ENCODE measurements around the gene LRRC4C. TPM values are rescaled to one million over a fixed set of nuclear protein-coding genes. Genes with fewer than 3 reads are reported as not detected.

Gene LRRC4C
- total and polyA plus RNA-seq, 2 experiments from 2014 or later, result not detected

DNA sequence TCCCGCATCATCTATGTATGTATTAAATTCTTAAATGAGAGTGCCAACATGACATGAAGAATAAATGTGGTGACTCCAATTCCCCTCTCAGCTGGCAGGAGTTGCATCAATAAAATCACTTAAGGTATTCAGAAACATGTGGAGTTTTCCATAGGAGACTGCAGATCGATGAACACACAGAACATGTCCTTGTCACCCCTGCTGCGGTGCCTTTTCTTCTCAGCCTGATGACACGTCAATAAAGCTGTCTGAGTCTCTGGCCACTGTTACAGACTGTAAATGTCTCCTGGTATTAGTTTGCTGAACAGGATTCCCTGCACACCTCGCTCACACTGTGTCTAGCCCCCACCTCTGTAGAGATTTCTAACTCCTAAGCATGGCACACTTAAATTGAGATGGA lies 460.5 kb downstream of the LRRC4C start:
- H3K4me1 ChIP-seq (ENCODE audit: insufficient read depth), result no peaks in the 10 kb centered on the region
- no peaks in the 10 kb centered on the region for H3K9me3 ChIP-seq (ENCODE audit: low read depth)
- TF ChIP-seq EZH2phosphoT487 (IDR thresholded peaks at IDR 0.05; ENCODE audit: insufficient read depth, low read depth), result no peak
- TF ChIP-seq EZH2 (IDR thresholded peaks at IDR 0.05; ENCODE audit: insufficient read depth, poor library complexity, severe bottlenecking), result no peak
- no peaks in the 10 kb centered on the region for H3K9me2 ChIP-seq (ENCODE audit: insufficient read depth)
- WGBS, 2 experiments (ENCODE audit: low coverage in 1 of 2, low lambda C conversion rate in 2 of 2, missing lambda C conversion rate in 2 of 2), result 13 to 15% methylated on average over 5 of the region's 5 CpGs
- H3K36me3 ChIP-seq (ENCODE audit: low read depth), result no peaks in the 10 kb centered on the region
- in situ Hi-C loops (cut with MboI), result no loop called here
- H2AFZ ChIP-seq, result no peak overlapping the region
- H3K27me3 ChIP-seq (replicated peaks; ENCODE audit: insufficient read depth), result no peaks in the 10 kb centered on the region
- H3K27ac ChIP-seq, result no peak overlapping the region
- H4K20me1 ChIP-seq (ENCODE audit: insufficient read depth), result no peaks in the 10 kb centered on the region
- DNase-seq, result no peak
- H3K4me2 ChIP-seq (ENCODE audit: unreplicated experiment), result no peak overlapping the region
- no peaks in the 10 kb centered on the region for H3K79me2 ChIP-seq (ENCODE audit: insufficient read depth)
- H3K9ac ChIP-seq, result no peak overlapping the region
- H3F3A ChIP-seq (ENCODE audit: insufficient read depth), result no peaks in the 10 kb centered on the region
- no peak overlapping the region for H3K4me3 ChIP-seq

DNA sequence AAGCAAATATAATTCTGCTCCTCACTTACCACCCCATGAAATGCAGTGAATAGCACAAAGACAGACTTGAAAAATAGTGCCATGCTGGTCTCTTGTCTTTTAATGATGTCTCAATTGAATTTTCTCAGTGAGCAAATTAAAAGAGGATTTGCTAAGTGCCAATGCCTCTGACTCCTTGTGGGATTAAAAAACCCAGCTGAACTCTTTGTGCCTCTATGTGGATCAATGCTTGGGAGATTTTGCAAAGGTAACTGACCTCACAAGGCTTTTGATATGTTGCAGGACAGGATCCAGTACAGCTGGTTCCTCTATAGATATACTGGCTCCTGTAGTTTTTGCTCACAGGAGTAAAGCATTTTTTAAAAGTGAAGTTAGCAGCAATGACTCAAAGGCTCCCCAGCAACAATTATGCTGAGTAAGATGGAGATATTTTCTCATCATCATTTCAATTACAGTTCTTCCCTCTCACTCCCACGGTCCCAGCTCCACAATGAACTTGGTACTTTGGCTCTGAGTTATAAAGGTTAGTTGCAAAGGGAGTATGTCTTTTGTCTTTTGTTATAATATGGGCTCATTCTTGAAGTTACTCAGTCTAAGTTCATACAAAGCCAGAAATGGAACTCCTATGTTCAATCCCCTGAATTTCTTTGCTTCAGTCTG lies 471.5 kb downstream of the LRRC4C start:
- Histone ChIP-seq H3K36me3 (ENCODE audit: low read depth) (no peaks in the 10 kb centered on the region), H3K4me2 (ENCODE audit: unreplicated experiment) (no peak overlapping the region), H3K27ac (no peak overlapping the region), H3K9ac (no peak overlapping the region), H3F3A (ENCODE audit: insufficient read depth) (no peaks in the 10 kb centered on the region), H3K27me3 (replicated peaks; ENCODE audit: insufficient read depth) (no peaks in the 10 kb centered on the region), H3K4me1 (ENCODE audit: insufficient read depth) (no peaks in the 10 kb centered on the region), H2AFZ (no peak overlapping the region), H3K79me2 (ENCODE audit: insufficient read depth) (no peaks in the 10 kb centered on the region), H4K20me1 (ENCODE audit: insufficient read depth) (no peaks in the 10 kb centered on the region), H3K9me3 (ENCODE audit: low read depth) (no peaks in the 10 kb centered on the region), H3K4me3 (no peak overlapping the region), H3K9me2 (ENCODE audit: insufficient read depth) (no peaks in the 10 kb centered on the region)
- WGBS, 2 experiments (ENCODE audit: low coverage in 1 of 2, low lambda C conversion rate in 2 of 2, missing lambda C conversion rate in 2 of 2), result 7 to 25% methylated on average over 1 of the region's 1 CpG
- no peak for DNase-seq
- TF ChIP-seq EZH2phosphoT487 (IDR thresholded peaks at IDR 0.05; ENCODE audit: insufficient read depth, low read depth), result no peak
- no peak for TF ChIP-seq EZH2 (IDR thresholded peaks at IDR 0.05; ENCODE audit: insufficient read depth, poor library complexity, severe bottlenecking)
- in situ Hi-C loops (cut with MboI), result no loop called here

DNA sequence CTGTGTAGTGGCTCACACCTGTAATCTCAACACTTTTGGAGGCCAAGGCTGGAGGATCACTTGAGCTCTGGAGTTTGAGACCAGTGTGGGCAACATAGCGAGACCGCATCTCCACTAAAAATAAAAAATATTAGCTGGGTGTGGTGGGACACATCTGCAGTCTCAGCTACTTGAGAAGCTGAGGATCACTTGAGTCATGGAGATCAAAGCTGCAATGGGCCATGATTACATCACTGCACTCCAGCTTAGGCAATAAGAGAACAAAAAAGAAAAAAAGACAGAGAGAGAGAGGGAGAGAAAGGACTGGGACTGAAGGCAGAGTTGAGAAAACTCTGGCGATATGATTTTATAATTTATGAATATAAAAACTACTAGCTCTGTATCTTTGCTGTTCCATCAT lies 473.1 kb downstream of the LRRC4C start:
- H3K79me2 ChIP-seq (ENCODE audit: insufficient read depth), result no peaks in the 10 kb centered on the region
- H3K27me3 ChIP-seq (replicated peaks; ENCODE audit: insufficient read depth), result no peaks in the 10 kb centered on the region
- H3K9me3 ChIP-seq (ENCODE audit: low read depth), result no peaks in the 10 kb centered on the region
- H3F3A ChIP-seq (ENCODE audit: insufficient read depth), result no peaks in the 10 kb centered on the region
- no peak overlapping the region for H2AFZ ChIP-seq
- H3K4me2 ChIP-seq (ENCODE audit: unreplicated experiment), result no peak overlapping the region
- no peak for DNase-seq
- H3K36me3 ChIP-seq (ENCODE audit: low read depth), result no peaks in the 10 kb centered on the region
- in situ Hi-C loops (cut with MboI), result no loop called here
- H3K27ac ChIP-seq, result no peak overlapping the region
- H3K9ac ChIP-seq, result no peak overlapping the region
- H4K20me1 ChIP-seq (ENCODE audit: insufficient read depth), result no peaks in the 10 kb centered on the region
- H3K9me2 ChIP-seq (ENCODE audit: insufficient read depth), result no peaks in the 10 kb centered on the region
- H3K4me1 ChIP-seq (ENCODE audit: insufficient read depth), result no peaks in the 10 kb centered on the region
- no peak for TF ChIP-seq EZH2phosphoT487 (IDR thresholded peaks at IDR 0.05; ENCODE audit: insufficient read depth, low read depth)
- TF ChIP-seq EZH2 (IDR thresholded peaks at IDR 0.05; ENCODE audit: insufficient read depth, poor library complexity, severe bottlenecking), result no peak
- WGBS, 2 experiments (ENCODE audit: low coverage in 1 of 2, low lambda C conversion rate in 2 of 2, missing lambda C conversion rate in 2 of 2), result 27 to 39% methylated on average over 3 of the region's 3 CpGs
- H3K4me3 ChIP-seq, result no peak overlapping the region

GRCh38 chr11:40975076-40975475 lies 484.4 kb downstream of the LRRC4C start:
- H3K4me1 ChIP-seq (ENCODE audit: insufficient read depth), result no peaks in the 10 kb centered on the region
- no peaks in the 10 kb centered on the region for H3K9me2 ChIP-seq (ENCODE audit: insufficient read depth)
- no peaks in the 10 kb centered on the region for H3K27me3 ChIP-seq (replicated peaks; ENCODE audit: insufficient read depth)
- H3F3A ChIP-seq (ENCODE audit: insufficient read depth), result no peaks in the 10 kb centered on the region
- no peak overlapping the region for H3K27ac ChIP-seq
- WGBS, 2 experiments (ENCODE audit: low coverage in 1 of 2, low lambda C conversion rate in 2 of 2, missing lambda C conversion rate in 2 of 2), result 3 to 10% methylated on average over 2 of the region's 2 CpGs
- no peak overlapping the region for H3K4me3 ChIP-seq
- H3K36me3 ChIP-seq (ENCODE audit: low read depth), result no peaks in the 10 kb centered on the region
- in situ Hi-C loops (cut with MboI), result no loop called here
- H3K9me3 ChIP-seq (ENCODE audit: low read depth), result no peaks in the 10 kb centered on the region
- no peaks in the 10 kb centered on the region for H4K20me1 ChIP-seq (ENCODE audit: insufficient read depth)
- no peaks in the 10 kb centered on the region for H3K79me2 ChIP-seq (ENCODE audit: insufficient read depth)
- H3K9ac ChIP-seq, result no peak overlapping the region
- no peak overlapping the region for H3K4me2 ChIP-seq (ENCODE audit: unreplicated experiment)
- H2AFZ ChIP-seq, result no peak overlapping the region
- TF ChIP-seq EZH2 (IDR thresholded peaks at IDR 0.05; ENCODE audit: insufficient read depth, poor library complexity, severe bottlenecking) (no peak), EZH2phosphoT487 (IDR thresholded peaks at IDR 0.05; ENCODE audit: insufficient read depth, low read depth) (no peak)
- DNase-seq, result no peak
